K562 (cell line): Measurements from ENCODE around the gene LIFR. TPM values are rescaled to one million over a fixed set of nuclear protein-coding genes. Genes with fewer than 3 reads are reported as not detected.

Experiments
- ATAC-seq: fragments of 200-7000 bp; cut with Tn5 transposase; 3 replicates; pipeline ENCODE4 v1.9.1; 2020; ENCODE audit warnings: moderate library complexity
- BruUV-seq: library from RNA; stranded (reverse); fragments of 400-500 nt; replicated peaks from 2 replicates; lab custom pipeline; 2021; lab: Mats Ljungman, UMichigan
- CTCF ChIA-PET: fragments of 300-600 bp; formaldehyde crosslinking; extraction: SDS; loops from one replicate; lab custom pipeline; 2021; ENCODE audit warnings: low intra/inter-chr PET ratio; lab: Yijun Ruan, JAX
- POLR2A ChIA-PET: fragments of 300-600, 350-650 bp; sonication (Branson Sonifier 250); formaldehyde crosslinking; extraction: SDS; loops from one replicate; lab custom pipeline; 2021; ENCODE audit warnings: antibody characterized with exemption, inconsistent platforms; lab: Yijun Ruan, JAX
- DNase-seq, 4 experiments: peaks; one replicate each; pipeline versions ENCODE4 v3.0.0 to v3.0.0-alpha.2; 2011 to 2018; ENCODE audit warnings: low spot score in 3 of 4, mixed read lengths in 3 of 4; ENCODE audit errors: extremely low read depth in 1 of 4
- FAIRE-seq: peaks from 2 replicates; lab custom pipeline; 2011; peaks lifted over from hg19 to GRCh38; lab: Jason Lieb, UNC
- H2AFZ ChIP-seq: 2 replicates; pipeline ENCODE4 v1.6.0; 2011; ENCODE audit warnings: low read depth, low read length, control low read depth, inconsistent platforms
- H3K27ac ChIP-seq: fragments of 200-600 bp; 3 replicates; pipeline ENCODE4 v1.8.0; 2011; ENCODE audit warnings: low read depth, mild to moderate bottlenecking, control low read depth, inconsistent platforms, low read length, moderate library complexity, mixed read lengths; ENCODE audit errors: extremely low read depth
- H3K27me3 ChIP-seq, 2 experiments: fragments of 300-600 bp in 1 of 2; 2 replicates in 1 of 2; 3 replicates in 1 of 2; pipeline versions ENCODE4 v1.6.0 to v1.8.0; 2011; ENCODE audit warnings: inconsistent platforms in 2 of 2, low read length in 2 of 2, mild to moderate bottlenecking in 1 of 2, mixed read lengths in 1 of 2, moderate library complexity in 1 of 2; ENCODE audit not compliant: control insufficient read depth in 2 of 2, insufficient read depth in 2 of 2
- H3K36me3 ChIP-seq: fragments of 300-600 bp; 3 replicates; pipeline ENCODE4 v1.8.0; 2011; ENCODE audit warnings: mild to moderate bottlenecking, low read length, inconsistent platforms; ENCODE audit not compliant: control insufficient read depth, insufficient read depth
- H3K4me1 ChIP-seq, 2 experiments: fragments of 200-600 bp in 1 of 2; replicated peaks in 1 of 2; 2 replicates in 1 of 2; 3 replicates in 1 of 2; pipeline versions ENCODE4 v1.5.1 to v1.8.0; 2011; ENCODE audit warnings: inconsistent platforms in 2 of 2, low read length in 2 of 2, mild to moderate bottlenecking in 1 of 2, mixed read lengths in 1 of 2, moderate library complexity in 1 of 2; ENCODE audit not compliant: control insufficient read depth in 2 of 2, insufficient read depth in 2 of 2
- H3K4me2 ChIP-seq: 2 replicates; pipeline ENCODE4 v1.6.1; 2011; ENCODE audit warnings: low read length, control low read depth, inconsistent platforms, mixed read lengths; ENCODE audit not compliant: insufficient read depth
- H3K4me3 ChIP-seq: fragments of 200-600 bp; sonication (generic), shearing (Covaris generic); 2 replicates; pipeline ENCODE4 v1.5.1; 2016; ENCODE audit warnings: control low read depth, inconsistent platforms
- H3K79me2 ChIP-seq: fragments of 200-600 bp; 3 replicates; pipeline ENCODE4 v1.8.0; 2011; ENCODE audit warnings: low read length, inconsistent platforms; ENCODE audit not compliant: control insufficient read depth, insufficient read depth
- H3K9ac ChIP-seq, 2 experiments: 2 replicates each; pipeline versions ENCODE4 v1.6.0 to v1.6.1; 2011; ENCODE audit warnings: low read depth in 2 of 2, low read length in 2 of 2, control low read depth in 1 of 2, inconsistent platforms in 1 of 2, mild to moderate bottlenecking in 1 of 2, mixed read lengths in 1 of 2; ENCODE audit not compliant: insufficient read depth in 1 of 2
- H3K9me1 ChIP-seq: one replicate; pipeline ENCODE4 v1.6.0; 2011; ENCODE audit warnings: inconsistent platforms, mild to moderate bottlenecking, low read length, moderate library complexity; ENCODE audit not compliant: control insufficient read depth, insufficient read depth
- H3K9me3 ChIP-seq: replicated peaks from 2 replicates; pipeline ENCODE4 v1.5.1; 2011; ENCODE audit warnings: low read depth, low read length, inconsistent platforms; ENCODE audit not compliant: control insufficient read depth, insufficient read depth
- H4K20me1 ChIP-seq: replicated peaks from 2 replicates; pipeline ENCODE4 v1.6.1; 2011; ENCODE audit warnings: low read length, inconsistent platforms, mixed read lengths; ENCODE audit not compliant: control insufficient read depth, insufficient read depth
- BCL6 ChIP-seq: fragments of 250-450 bp; sonication (Bioruptor Pico); IDR thresholded peaks from 2 replicates; pipeline ENCODE4 v1.4.0; 2020
- CEBPB ChIP-seq: fragments of 450-650 bp; IDR thresholded peaks from 2 replicates; pipeline ENCODE4 v1.6.1; 2016; ENCODE audit warnings: missing genetic modification characterization, missing compliant biosample characterization
- CUX1 ChIP-seq: fragments of 200-800 bp; sonication (Bioruptor generic); IDR thresholded peaks from 2 replicates; pipeline ENCODE4 v1.6.1; 2016; ENCODE audit warnings: missing genetic modification characterization, missing compliant biosample characterization
- ELF1 ChIP-seq: fragments of 200-800 bp; sonication (Bioruptor generic); IDR thresholded peaks from 2 replicates; pipeline ENCODE4 v1.6.1; 2016; ENCODE audit warnings: missing genetic modification characterization, missing compliant biosample characterization
- NELFE ChIP-seq: IDR thresholded peaks from 2 replicates; pipeline ENCODE4 v1.6.1; 2011; ENCODE audit warnings: mild to moderate bottlenecking; ENCODE audit not compliant: insufficient read depth, insufficient read length
- POLR2AphosphoS2 ChIP-seq: IDR thresholded peaks from 2 replicates; pipeline ENCODE4 v1.6.1; 2012; ENCODE audit warnings: low read length, improper control_type of control experiment
- U2AF1 ChIP-seq: fragments of 200-400 bp; formaldehyde crosslinking; optimal IDR thresholded peaks from 2 replicates; pipeline ENCODE3; 2017; ENCODE audit warnings: mild to moderate bottlenecking, low read depth, low read length, moderate library complexity
- WGBS: fragments of 100-300 bp; shearing (Covaris generic); methylation state at CpG from one replicate; pipeline ENCODE4 v1.1.6; 2016; ENCODE audit warnings: low coverage, mixed read lengths; ENCODE audit not compliant: insufficient coverage; ENCODE audit errors: missing lambda C conversion rate; 5-methylcytosine and 5-hydroxymethylcytosine counted together
- in situ Hi-C: fragments of 300-500 bp; cut with MboI; formaldehyde crosslinking; loops from 4 replicates; pipeline ENCODE4 v1.15.0; 2018; ENCODE audit warnings: inconsistent platforms, mixed read lengths
- intact Hi-C: fragments of 100-400 bp; cut with micrococcal nuclease; formaldehyde crosslinking; loops from 2 replicates; pipeline ENCODE4 v1.14.2; 2022
- polyA plus RNA-seq, 8 experiments: library from polyadenylated mRNA; depleted of rRNA in 4 of 8; stranded (reverse) in 5 of 8; unstranded in 3 of 8; fragments of >200 nt; fragmentation: Nextera tagmentation in 2 of 8; fragmentation: Illumina TruSeq in 1 of 8; extraction: Ambion mirVana in 2 of 8; extraction: Trizol in 1 of 8; gene quantifications; 2 replicates each; pipeline versions ENCODE4 v1.2.1 to v1.2.3, GENCODE V29; 2011 to 2014; ENCODE audit warnings: inconsistent platforms in 1 of 8, missing spikeins in 1 of 8
- total RNA-seq, 7 experiments: library from RNA; depleted of rRNA in 6 of 7; stranded (reverse); fragments of >200 nt in 6 of 7; fragmentation: Illumina TruSeq in 2 of 7; extraction: Trizol in 2 of 7; gene quantifications; 2 replicates each; pipeline versions ENCODE4 v1.2.1 to v1.2.3, GENCODE V29; 2011 to 2021; ENCODE audit warnings: low replicate concordance in 1 of 7
- TF ChIP-seq, protein P1 (sequence below): fragments of 250-450 bp; sonication (Bioruptor Pico); IDR thresholded peaks from 2 replicates; pipeline ENCODE4 v1.5.0; 2020; ENCODE audit warnings: mild to moderate bottlenecking, borderline replicate concordance

The LIFR gene
- total and polyA plus RNA-seq, 9 of the 15 experiments (the other 6 are each of a cell fraction or from before 2014, with no cell fraction given): 0.43 to 5.7 (median 3.3) TPM

DNA sequence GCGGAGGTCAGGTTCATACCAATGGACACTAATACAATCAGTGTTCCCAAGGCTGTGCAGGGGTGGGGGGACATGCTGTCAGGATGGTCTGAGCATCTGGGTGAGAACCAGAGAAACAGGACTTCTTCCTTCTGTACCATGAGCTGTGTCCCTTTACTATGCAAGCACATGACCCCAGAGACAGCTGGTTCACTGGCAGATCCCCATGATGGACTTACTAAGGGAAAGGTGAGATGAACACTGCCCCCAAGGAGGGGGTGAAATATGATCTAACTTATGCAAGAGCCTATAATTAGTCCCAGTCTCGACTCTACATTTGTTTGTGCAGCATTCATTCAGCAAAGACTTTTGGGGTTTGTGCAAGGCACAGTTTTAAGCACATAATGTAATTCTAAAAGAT, 91.4 kb downstream of the LIFR start:
- no peak for TF ChIP-seq NELFE
- no peak for TF ChIP-seq U2AF1
- TF ChIP-seq POLR2AphosphoS2: no peak
- TF ChIP-seq, protein P1, sequence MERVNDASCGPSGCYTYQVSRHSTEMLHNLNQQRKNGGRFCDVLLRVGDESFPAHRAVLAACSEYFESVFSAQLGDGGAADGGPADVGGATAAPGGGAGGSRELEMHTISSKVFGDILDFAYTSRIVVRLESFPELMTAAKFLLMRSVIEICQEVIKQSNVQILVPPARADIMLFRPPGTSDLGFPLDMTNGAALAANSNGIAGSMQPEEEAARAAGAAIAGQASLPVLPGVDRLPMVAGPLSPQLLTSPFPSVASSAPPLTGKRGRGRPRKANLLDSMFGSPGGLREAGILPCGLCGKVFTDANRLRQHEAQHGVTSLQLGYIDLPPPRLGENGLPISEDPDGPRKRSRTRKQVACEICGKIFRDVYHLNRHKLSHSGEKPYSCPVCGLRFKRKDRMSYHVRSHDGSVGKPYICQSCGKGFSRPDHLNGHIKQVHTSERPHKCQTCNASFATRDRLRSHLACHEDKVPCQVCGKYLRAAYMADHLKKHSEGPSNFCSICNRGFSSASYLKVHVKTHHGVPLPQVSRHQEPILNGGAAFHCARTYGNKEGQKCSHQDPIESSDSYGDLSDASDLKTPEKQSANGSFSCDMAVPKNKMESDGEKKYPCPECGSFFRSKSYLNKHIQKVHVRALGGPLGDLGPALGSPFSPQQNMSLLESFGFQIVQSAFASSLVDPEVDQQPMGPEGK (CRISPR knock-in tag): no peak
- no peak for TF ChIP-seq CUX1 (CRISPR knock-in tag)
- TF ChIP-seq CEBPB (tag): no peak
- TF ChIP-seq BCL6 (CRISPR knock-in tag): no peak
- no peak for TF ChIP-seq ELF1 (tag)
- TF ChIP-seq, all 486 proteins: peak for 0
- Histone ChIP-seq H3K79me2 (no peaks in the 10 kb centered on the region), H3K9me1 (no peaks in the 10 kb centered on the region), H3K9me3 (no peaks in the 10 kb centered on the region), H3K36me3 (no peaks in the 10 kb centered on the region), H3K27me3 (peaks cover 7 to 49% of the 10 kb centered on the region in 2 experiments), H3K9ac (no peak overlapping the region), H3K27ac (no peak overlapping the region), H3K4me2 (no peak overlapping the region), H3K4me1 (peaks cover 0 to 8% of the 10 kb centered on the region in 2 experiments; a peak in 2 of 5 replicates), H2AFZ (no peak overlapping the region), H3K4me3 (no peak overlapping the region), H4K20me1 (no peaks in the 10 kb centered on the region)
- FAIRE-seq (no peak), ATAC-seq (no peak), DNase-seq (no peak)
- in situ Hi-C loops: no loop called here
- CTCF ChIA-PET: no interaction called here
- BruUV-seq: no TSS peak
- intact Hi-C loops: no loop called here
- POLR2A ChIA-PET: no interaction called here
- WGBS: 3% methylated on average over 2 of the region's 2 CpGs
